ENCODE measurements around the gene ZNF669. TPM values are rescaled to one million over a fixed set of nuclear protein-coding genes. Genes with fewer than 3 reads are reported as not detected.

Gene ZNF669
- total RNA-seq, 1 donor from 2014 or later = 0.64 TPM

GRCh38 chr1:247118946-247119446 lies 14.8 kb upstream of the ZNF669 start:
- H3K4me3 ChIP-seq = no peak overlapping the region
- H3K27me3 ChIP-seq = no peaks in the 10 kb centered on the region
- H3K9me3 ChIP-seq = no peaks in the 10 kb centered on the region
- no peak overlapping the region for H3K27ac ChIP-seq
- no peak for DNase-seq (ENCODE audit: low spot score in 2 of 2)
- no peaks in the 10 kb centered on the region for H3K36me3 ChIP-seq
- intact Hi-C loops (cut with DNase I) = no loop called here
- TF ChIP-seq CTCF (IDR thresholded peaks at IDR 0.05) = no peak
- H3K4me1 ChIP-seq = no peaks in the 10 kb centered on the region

GRCh38 chr1:247115545-247115944 lies 11.4 kb upstream of the ZNF669 start:
- TF ChIP-seq CTCF (IDR thresholded peaks at IDR 0.05) = no peak
- H3K36me3 ChIP-seq = no peaks in the 10 kb centered on the region
- H3K4me1 ChIP-seq = peaks cover 6 to 7% of the 10 kb centered on the region in 2 donors
- H3K27me3 ChIP-seq = no peaks in the 10 kb centered on the region
- H3K4me3 ChIP-seq = no peak overlapping the region
- H3K9me3 ChIP-seq = no peaks in the 10 kb centered on the region
- DNase-seq (ENCODE audit: low spot score in 2 of 2) = no peak
- no peak overlapping the region for H3K27ac ChIP-seq
- intact Hi-C loops (cut with DNase I) = no loop called here

- intact Hi-C loops (cut with DNase I) = no loop called here
- Histone ChIP-seq H3K27me3 (no peaks in the 10 kb centered on the region), H3K36me3 (no peaks in the 10 kb centered on the region), H3K4me3 (no peak overlapping the region), H3K27ac (no peak overlapping the region), H3K4me1 (peaks cover 6 to 7% of the 10 kb centered on the region in 2 donors), H3K9me3 (no peaks in the 10 kb centered on the region)
- no peak for TF ChIP-seq CTCF (IDR thresholded peaks at IDR 0.05)
- no peak for DNase-seq (ENCODE audit: low spot score in 2 of 2)
These were observed 11.0 kb upstream of the ZNF669 start for GRCh38 chr1:247115141-247115510.

- DNase-seq (ENCODE audit: low spot score in 2 of 2) = no peak
- H3K36me3 ChIP-seq = no peaks in the 10 kb centered on the region
- H3K9me3 ChIP-seq = no peaks in the 10 kb centered on the region
- H3K27me3 ChIP-seq = no peaks in the 10 kb centered on the region
- intact Hi-C loops (cut with DNase I) = loop anchor here (5.0 kb wide), 3 partner anchors 58 to 218 kb away; partner anchors contain the start of genes ZNF124 and ZNF496
- no peak overlapping the region for H3K4me3 ChIP-seq
- no peak overlapping the region for H3K27ac ChIP-seq
- H3K4me1 ChIP-seq = peaks cover 6 to 7% of the 10 kb centered on the region in 2 donors
- no peak for TF ChIP-seq CTCF (IDR thresholded peaks at IDR 0.05)
These were observed 10.4 kb upstream of the ZNF669 start for GRCh38 chr1:247114351-247115140.

GRCh38 chr1:247113733-247114271 lies 9.6 kb upstream of the ZNF669 start:
- DNase-seq (ENCODE audit: low spot score in 2 of 2) = no peak
- Histone ChIP-seq H3K9me3 (no peaks in the 10 kb centered on the region), H3K4me1 (peaks cover 6 to 7% of the 10 kb centered on the region in 2 donors), H3K27me3 (no peaks in the 10 kb centered on the region), H3K4me3 (no peak overlapping the region), H3K27ac (no peak overlapping the region), H3K36me3 (no peaks in the 10 kb centered on the region)
- no peak for TF ChIP-seq CTCF (IDR thresholded peaks at IDR 0.05)
- intact Hi-C loops (cut with DNase I) = loop anchor here (5.0 kb wide), 3 partner anchors 58 to 218 kb away; partner anchors contain the start of genes ZNF124 and ZNF496

Measured in ascending aorta (tissue), 2 donors.